K562 (cell line): ENCODE data around the gene CDK5R1. TPM values are rescaled to one million over a fixed set of nuclear protein-coding genes. Genes with fewer than 3 reads are reported as not detected.
A peak's percentile ranks its signal among the peaks of the same experiment; 100 is the strongest.

Experiments
- DLX4 ChIP-seq: fragments of 250-450 bp; sonication (Bioruptor Pico); IDR thresholded peaks from 2 replicates; pipeline ENCODE4 v1.6.1; 2021; ENCODE audit warnings: mild to moderate bottlenecking
- DNMT1 ChIP-seq: fragments of 450-650 bp; IDR thresholded peaks from 2 replicates; pipeline ENCODE4 v1.6.1; 2016; ENCODE audit warnings: antibody characterized with exemption, mild to moderate bottlenecking
- GTF2F1 ChIP-seq: IDR thresholded peaks from 2 replicates; pipeline ENCODE4 v1.6.1; 2011; ENCODE audit warnings: low read depth, low read length, improper control_type of control experiment
- HMG20A ChIP-seq: fragments of 450-650 bp; formaldehyde crosslinking; conservative IDR thresholded peaks from 2 replicates; pipeline ENCODE4 v1.4.0; 2020; ENCODE audit warnings: mild to moderate bottlenecking, mixed read lengths
- NR2C1 ChIP-seq, 2 experiments: fragments of 450-650 bp; IDR thresholded peaks; 2 replicates each; pipeline ENCODE4 v1.6.1; 2017; ENCODE audit warnings: mild to moderate bottlenecking in 2 of 2, antibody characterized with exemption in 1 of 2, inconsistent platforms in 1 of 2, missing compliant biosample characterization in 1 of 2, missing genetic modification characterization in 1 of 2
- PHF8 ChIP-seq: fragments of 200-600 bp; sonication (generic); IDR thresholded peaks from 2 replicates; pipeline ENCODE4 v1.6.1; 2012; ENCODE audit warnings: mixed run types, mild to moderate bottlenecking, inconsistent platforms, low read length, moderate library complexity, borderline replicate concordance
- RBM17 ChIP-seq: fragments of 200-400 bp; formaldehyde crosslinking; IDR thresholded peaks from 2 replicates; pipeline ENCODE4 v1.6.1; 2017; ENCODE audit warnings: low read depth, mild to moderate bottlenecking, low read length, borderline replicate concordance
- SIN3A ChIP-seq, 2 experiments: fragments of 150-350 bp in 1 of 2; IDR thresholded peaks; 2 replicates each; pipeline ENCODE4 v1.6.1; 2011 to 2016; ENCODE audit warnings: borderline replicate concordance in 2 of 2, low read depth in 2 of 2, low read length in 2 of 2, mild to moderate bottlenecking in 2 of 2, moderate library complexity in 2 of 2; ENCODE audit not compliant: control insufficient read depth in 1 of 2
- XRCC5 ChIP-seq: fragments of 200-400 bp; formaldehyde crosslinking; IDR thresholded peaks from 2 replicates; pipeline ENCODE4 v1.6.1; 2017; ENCODE audit warnings: low read depth, mild to moderate bottlenecking, low read length
- ZBTB8A ChIP-seq: fragments of 450-650 bp; IDR thresholded peaks from 2 replicates; pipeline ENCODE4 v1.6.1; 2018; ENCODE audit warnings: mild to moderate bottlenecking, moderate library complexity; ENCODE audit not compliant: partially characterized antibody
- ZFX ChIP-seq: sonication (generic); formaldehyde crosslinking; IDR thresholded peaks from 2 replicates; pipeline ENCODE4 v1.8.0; 2022; ENCODE audit warnings: mild to moderate bottlenecking, missing genetic modification reagents, moderate library complexity
- ZNF644 ChIP-seq: fragments of 200-800 bp; sonication (Bioruptor generic); IDR thresholded peaks from 2 replicates; pipeline ENCODE4 v1.6.1; 2016; ENCODE audit warnings: low read depth, missing genetic modification characterization, missing compliant biosample characterization
- polyA plus RNA-seq, 8 experiments: library from polyadenylated mRNA; depleted of rRNA in 4 of 8; stranded (reverse) in 5 of 8; unstranded in 3 of 8; fragments of >200 nt; fragmentation: Nextera tagmentation in 2 of 8; fragmentation: Illumina TruSeq in 1 of 8; extraction: Ambion mirVana in 2 of 8; extraction: Trizol in 1 of 8; gene quantifications; 2 replicates each; pipeline versions ENCODE4 v1.2.1 to v1.2.3, GENCODE V29; 2011 to 2014; ENCODE audit warnings: inconsistent platforms in 1 of 8, missing spikeins in 1 of 8
- total RNA-seq, 7 experiments: library from RNA; depleted of rRNA in 6 of 7; stranded (reverse); fragments of >200 nt in 6 of 7; fragmentation: Illumina TruSeq in 2 of 7; extraction: Trizol in 2 of 7; gene quantifications; 2 replicates each; pipeline versions ENCODE4 v1.2.1 to v1.2.3, GENCODE V29; 2011 to 2021; ENCODE audit warnings: low replicate concordance in 1 of 7
- TF ChIP-seq, protein P1 (sequence below): sonication (generic); formaldehyde crosslinking; IDR thresholded peaks from 2 replicates; pipeline ENCODE4 v1.9.0; 2022; ENCODE audit warnings: mild to moderate bottlenecking, missing genetic modification reagents
- TF ChIP-seq, protein P2 (sequence below): conservative IDR thresholded peaks from 2 replicates; pipeline ENCODE4 v1.6.1; 2011; ENCODE audit warnings: low read depth, mild to moderate bottlenecking, low read length; ENCODE audit not compliant: control insufficient read depth
- TF ChIP-seq, protein P3 (sequence below): IDR thresholded peaks from 3 replicates; pipeline ENCODE4 v1.6.1; 2011; ENCODE audit warnings: borderline replicate concordance, mild to moderate bottlenecking, moderate library complexity; ENCODE audit not compliant: insufficient read length; ENCODE audit errors: extremely low read depth
- TF ChIP-seq, protein P4 (sequence below): fragments of 250-450 bp; sonication (Bioruptor Pico); IDR thresholded peaks from 2 replicates; pipeline ENCODE4 v1.9.0; 2021; ENCODE audit warnings: mild to moderate bottlenecking
- TF ChIP-seq, protein P5 (sequence below): IDR thresholded peaks from 3 replicates; pipeline ENCODE4 v1.6.1; 2011; ENCODE audit warnings: borderline replicate concordance, mild to moderate bottlenecking; ENCODE audit not compliant: insufficient read length, insufficient read depth
- TF ChIP-seq, protein P6 (sequence below): fragments of 250-450 bp; sonication (Bioruptor Pico); IDR thresholded peaks from 2 replicates; pipeline ENCODE4 v1.4.0; 2020; ENCODE audit warnings: mild to moderate bottlenecking, moderate library complexity

The CDK5R1 gene
- total and polyA plus RNA-seq, 9 of the 15 experiments (the other 6 are each of a cell fraction or from before 2014, with no cell fraction given) = 0.10 to 4.8 (median 2.3) TPM

GRCh38 chr17:32486111-32486700 is 587 bp upstream of the CDK5R1 start (continued):
- 0 out of 2 replicates have a peak, but pooled peaks have one; percentile 60 for TF ChIP-seq XRCC5
- TF ChIP-seq, protein P1, sequence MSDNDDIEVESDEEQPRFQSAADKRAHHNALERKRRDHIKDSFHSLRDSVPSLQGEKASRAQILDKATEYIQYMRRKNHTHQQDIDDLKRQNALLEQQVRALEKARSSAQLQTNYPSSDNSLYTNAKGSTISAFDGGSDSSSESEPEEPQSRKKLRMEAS (CRISPR knock-in tag) = peak; percentile 88
- TF ChIP-seq, protein P2, sequence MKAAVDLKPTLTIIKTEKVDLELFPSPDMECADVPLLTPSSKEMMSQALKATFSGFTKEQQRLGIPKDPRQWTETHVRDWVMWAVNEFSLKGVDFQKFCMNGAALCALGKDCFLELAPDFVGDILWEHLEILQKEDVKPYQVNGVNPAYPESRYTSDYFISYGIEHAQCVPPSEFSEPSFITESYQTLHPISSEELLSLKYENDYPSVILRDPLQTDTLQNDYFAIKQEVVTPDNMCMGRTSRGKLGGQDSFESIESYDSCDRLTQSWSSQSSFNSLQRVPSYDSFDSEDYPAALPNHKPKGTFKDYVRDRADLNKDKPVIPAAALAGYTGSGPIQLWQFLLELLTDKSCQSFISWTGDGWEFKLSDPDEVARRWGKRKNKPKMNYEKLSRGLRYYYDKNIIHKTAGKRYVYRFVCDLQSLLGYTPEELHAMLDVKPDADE = peak; percentile 25; the same call in 1 of the 2 replicates
- peak; percentile 66 for TF ChIP-seq ZFX (CRISPR knock-in tag)
- TF ChIP-seq, protein P3, sequence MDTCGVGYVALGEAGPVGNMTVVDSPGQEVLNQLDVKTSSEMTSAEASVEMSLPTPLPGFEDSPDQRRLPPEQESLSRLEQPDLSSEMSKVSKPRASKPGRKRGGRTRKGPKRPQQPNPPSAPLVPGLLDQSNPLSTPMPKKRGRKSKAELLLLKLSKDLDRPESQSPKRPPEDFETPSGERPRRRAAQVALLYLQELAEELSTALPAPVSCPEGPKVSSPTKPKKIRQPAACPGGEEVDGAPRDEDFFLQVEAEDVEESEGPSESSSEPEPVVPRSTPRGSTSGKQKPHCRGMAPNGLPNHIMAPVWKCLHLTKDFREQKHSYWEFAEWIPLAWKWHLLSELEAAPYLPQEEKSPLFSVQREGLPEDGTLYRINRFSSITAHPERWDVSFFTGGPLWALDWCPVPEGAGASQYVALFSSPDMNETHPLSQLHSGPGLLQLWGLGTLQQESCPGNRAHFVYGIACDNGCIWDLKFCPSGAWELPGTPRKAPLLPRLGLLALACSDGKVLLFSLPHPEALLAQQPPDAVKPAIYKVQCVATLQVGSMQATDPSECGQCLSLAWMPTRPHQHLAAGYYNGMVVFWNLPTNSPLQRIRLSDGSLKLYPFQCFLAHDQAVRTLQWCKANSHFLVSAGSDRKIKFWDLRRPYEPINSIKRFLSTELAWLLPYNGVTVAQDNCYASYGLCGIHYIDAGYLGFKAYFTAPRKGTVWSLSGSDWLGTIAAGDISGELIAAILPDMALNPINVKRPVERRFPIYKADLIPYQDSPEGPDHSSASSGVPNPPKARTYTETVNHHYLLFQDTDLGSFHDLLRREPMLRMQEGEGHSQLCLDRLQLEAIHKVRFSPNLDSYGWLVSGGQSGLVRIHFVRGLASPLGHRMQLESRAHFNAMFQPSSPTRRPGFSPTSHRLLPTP = no peak
- TF ChIP-seq DLX4 (CRISPR knock-in tag) = no peak
- no peak for TF ChIP-seq DNMT1
- no peak for TF ChIP-seq NR2C1 (IDR thresholded peaks at IDR 0.05)
- no peak for TF ChIP-seq NR2C1 (tag; IDR thresholded peaks at IDR 0.05)
- 0 out of 2 replicates have a peak, but pooled peaks have one; percentile 35 for TF ChIP-seq GTF2F1
- TF ChIP-seq SIN3A (IDR thresholded peaks at IDR 0.05; ENCODE audit: borderline replicate concordance in 2 of 2, control insufficient read depth in 1 of 2, low read depth in 2 of 2, low read length in 2 of 2) = peak in 1 of 2 experiments; percentile 19; a peak in 1 of 4 replicates
- TF ChIP-seq, protein P4, sequence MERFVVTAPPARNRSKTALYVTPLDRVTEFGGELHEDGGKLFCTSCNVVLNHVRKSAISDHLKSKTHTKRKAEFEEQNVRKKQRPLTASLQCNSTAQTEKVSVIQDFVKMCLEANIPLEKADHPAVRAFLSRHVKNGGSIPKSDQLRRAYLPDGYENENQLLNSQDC (CRISPR knock-in tag) = no peak
- peak; percentile 43; the same call in 1 of the 2 replicates for TF ChIP-seq PHF8
- TF ChIP-seq RBM17 = no peak
- TF ChIP-seq HMG20A = no peak
- 0 out of 2 replicates have a peak, but pooled peaks have one; percentile 25 for TF ChIP-seq ZNF644 (tag)
- TF ChIP-seq, protein P5, sequence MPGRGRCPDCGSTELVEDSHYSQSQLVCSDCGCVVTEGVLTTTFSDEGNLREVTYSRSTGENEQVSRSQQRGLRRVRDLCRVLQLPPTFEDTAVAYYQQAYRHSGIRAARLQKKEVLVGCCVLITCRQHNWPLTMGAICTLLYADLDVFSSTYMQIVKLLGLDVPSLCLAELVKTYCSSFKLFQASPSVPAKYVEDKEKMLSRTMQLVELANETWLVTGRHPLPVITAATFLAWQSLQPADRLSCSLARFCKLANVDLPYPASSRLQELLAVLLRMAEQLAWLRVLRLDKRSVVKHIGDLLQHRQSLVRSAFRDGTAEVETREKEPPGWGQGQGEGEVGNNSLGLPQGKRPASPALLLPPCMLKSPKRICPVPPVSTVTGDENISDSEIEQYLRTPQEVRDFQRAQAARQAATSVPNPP = no peak
- TF ChIP-seq, protein P6, sequence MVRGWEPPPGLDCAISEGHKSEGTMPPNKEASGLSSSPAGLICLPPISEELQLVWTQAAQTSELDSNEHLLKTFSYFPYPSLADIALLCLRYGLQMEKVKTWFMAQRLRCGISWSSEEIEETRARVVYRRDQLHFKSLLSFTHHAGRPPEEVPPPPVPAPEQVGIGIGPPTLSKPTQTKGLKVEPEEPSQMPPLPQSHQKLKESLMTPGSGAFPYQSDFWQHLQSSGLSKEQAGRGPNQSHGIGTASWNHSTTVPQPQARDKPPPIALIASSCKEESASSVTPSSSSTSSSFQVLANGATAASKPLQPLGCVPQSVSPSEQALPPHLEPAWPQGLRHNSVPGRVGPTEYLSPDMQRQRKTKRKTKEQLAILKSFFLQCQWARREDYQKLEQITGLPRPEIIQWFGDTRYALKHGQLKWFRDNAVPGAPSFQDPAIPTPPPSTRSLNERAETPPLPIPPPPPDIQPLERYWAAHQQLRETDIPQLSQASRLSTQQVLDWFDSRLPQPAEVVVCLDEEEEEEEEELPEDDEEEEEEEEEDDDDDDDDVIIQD (CRISPR knock-in tag) = no peak
- no peak for TF ChIP-seq ZBTB8A
